Omental fat pad (tissue), 4 donors: ENCODE data around the gene TCL1B. TPM values are rescaled to one million over a fixed set of nuclear protein-coding genes. Genes with fewer than 3 reads are reported as not detected.

Source experiments
- ATAC-seq: fragments of 150-250 bp; one replicate; pipeline ENCODE4 v1.9.1; 2016; ENCODE audit warnings: mild to moderate bottlenecking, moderate library complexity; ENCODE audit not compliant: low FRiP score
- DNase-seq: peaks from one replicate; pipeline ENCODE4 v3.0.0-alpha.2; 2019; ENCODE audit warnings: low spot score
- CTCF ChIP-seq, 3 donors: fragments of 450-650 bp; IDR thresholded peaks; one replicate each; pipeline ENCODE4 v1.5.1; 2016 to 2017; ENCODE audit warnings: antibody characterized with exemption in 3 of 3, mild to moderate bottlenecking in 3 of 3, moderate library complexity in 2 of 3
- total RNA-seq, 4 donors: library from RNA; depleted of rRNA; stranded (reverse); fragments of >200 nt; gene quantifications; one replicate each; pipeline ENCODE4 v1.1.0, GENCODE V29; 2016

The TCL1B gene
- total RNA-seq, 4 donors from 2014 or later = not detected

GRCh38 chr14:95651821-95652583, 34.2 kb upstream of the TCL1B start:
- TF ChIP-seq CTCF (IDR thresholded peaks at IDR 0.05) = no peak

GRCh38 chr14:95652690-95653089, 33.5 kb upstream of the TCL1B start:
- no peak for TF ChIP-seq CTCF (IDR thresholded peaks at IDR 0.05)
- no peak for ATAC-seq
- no peak for DNase-seq

More at GRCh38 chr14:95651821-95652583, 34.2 kb upstream of the TCL1B start:
- no peak for ATAC-seq
- no peak for DNase-seq

- ATAC-seq (no peak), DNase-seq (no peak)
- no peak for TF ChIP-seq CTCF (IDR thresholded peaks at IDR 0.05)
These were observed 30.8 kb upstream of the TCL1B start for GRCh38 chr14:95655461-95655860.

- no peak for ATAC-seq
- TF ChIP-seq CTCF (IDR thresholded peaks at IDR 0.05) = no peak
- no peak for DNase-seq
These were observed 29.6 kb upstream of the TCL1B start for GRCh38 chr14:95656634-95657033.

- no peak for DNase-seq
- TF ChIP-seq CTCF (IDR thresholded peaks at IDR 0.05) = no peak
- ATAC-seq = no peak
These were observed 28.8 kb upstream of the TCL1B start for GRCh38 chr14:95657454-95657853.

- TF ChIP-seq CTCF (IDR thresholded peaks at IDR 0.05) = no peak
- ATAC-seq (no peak), DNase-seq (no peak)
These were observed 26.8 kb upstream of the TCL1B start for GRCh38 chr14:95659293-95659989.

GRCh38 chr14:95659990-95660385, 26.2 kb upstream of the TCL1B start:
- ATAC-seq (no peak), DNase-seq (no peak)
- no peak for TF ChIP-seq CTCF (IDR thresholded peaks at IDR 0.05)
